GM23248 (cell line): ENCODE measurements around the gene BAHCC1. TPM values are rescaled to one million over a fixed set of nuclear protein-coding genes. Genes with fewer than 3 reads are reported as not detected.
A peak's percentile ranks its signal among the peaks of the same experiment; 100 is the strongest.

Source experiments
- DNase-seq: peaks from one replicate; pipeline ENCODE4 v3.0.0-alpha.2; 2015
- H2AFZ ChIP-seq: fragments of 200-600 bp; sonication (generic); 2 replicates; pipeline ENCODE4 v1.6.1; 2016; ENCODE audit warnings: antibody characterized with exemption
- H3F3A ChIP-seq: fragments of 200-600 bp; sonication (generic); 2 replicates; pipeline ENCODE4 v1.6.1; 2016; ENCODE audit warnings: mild to moderate bottlenecking, antibody characterized with exemption, mixed run types; ENCODE audit not compliant: insufficient read depth
- H3K27ac ChIP-seq: fragments of 200-600 bp; sonication (generic); 2 replicates; pipeline ENCODE4 v1.5.1; 2016; ENCODE audit warnings: mild to moderate bottlenecking
- H3K27me3 ChIP-seq: fragments of 200-600 bp; sonication (generic); replicated peaks from 2 replicates; pipeline ENCODE4 v1.6.1; 2016; ENCODE audit warnings: mild to moderate bottlenecking; ENCODE audit not compliant: insufficient read depth
- H3K36me3 ChIP-seq: fragments of 200-600 bp; sonication (generic); 2 replicates; pipeline ENCODE4 v1.6.1; 2016; ENCODE audit warnings: low read depth, mild to moderate bottlenecking
- H3K4me1 ChIP-seq: fragments of 200-600 bp; sonication (generic); 2 replicates; pipeline ENCODE4 v1.6.1; 2016; ENCODE audit warnings: mild to moderate bottlenecking; ENCODE audit not compliant: insufficient read depth
- H3K4me2 ChIP-seq: fragments of 200-600 bp; sonication (generic); one replicate; pipeline ENCODE4 v1.6.1; 2016; ENCODE audit warnings: mild to moderate bottlenecking; ENCODE audit not compliant: unreplicated experiment
- H3K4me3 ChIP-seq: fragments of 200-600 bp; sonication (generic); 2 replicates; pipeline ENCODE4 v1.5.1; 2016; ENCODE audit warnings: mild to moderate bottlenecking
- H3K79me2 ChIP-seq: fragments of 200-600 bp; sonication (generic); 2 replicates; pipeline ENCODE4 v1.6.1; 2016; ENCODE audit warnings: mild to moderate bottlenecking; ENCODE audit not compliant: insufficient read depth
- H3K9ac ChIP-seq: fragments of 200-600 bp; sonication (generic); 2 replicates; pipeline ENCODE4 v1.6.1; 2016; ENCODE audit warnings: mild to moderate bottlenecking
- H3K9me2 ChIP-seq: fragments of 200-600 bp; sonication (generic); 2 replicates; pipeline ENCODE4 v1.6.1; 2016; ENCODE audit warnings: mixed run types, mild to moderate bottlenecking, moderate library complexity; ENCODE audit not compliant: insufficient read depth
- H3K9me3 ChIP-seq: fragments of 200-600 bp; sonication (generic); one replicate; pipeline ENCODE4 v1.6.1; 2017; ENCODE audit warnings: low read depth
- H4K20me1 ChIP-seq: fragments of 200-600 bp; sonication (generic); 2 replicates; pipeline ENCODE4 v1.6.0; 2016; ENCODE audit not compliant: insufficient read depth
- EZH2 ChIP-seq: fragments of 200-600 bp; sonication (generic); IDR thresholded peaks from 2 replicates; pipeline ENCODE4 v1.6.1; 2018; ENCODE audit warnings: antibody characterized with exemption, mild to moderate bottlenecking; ENCODE audit not compliant: insufficient read depth, poor library complexity, severe bottlenecking
- EZH2phosphoT487 ChIP-seq: fragments of 200-600 bp; sonication (generic); IDR thresholded peaks from 2 replicates; pipeline ENCODE4 v1.6.1; 2018; ENCODE audit warnings: antibody characterized with exemption, moderate library complexity, mild to moderate bottlenecking, low read depth; ENCODE audit not compliant: insufficient read depth
- WGBS, 2 experiments: methylation state at CpG; one replicate each; pipeline ENCODE4 v1.1.6; 2015 to 2017; ENCODE audit warnings: low lambda C conversion rate in 2 of 2, low coverage in 1 of 2; ENCODE audit errors: missing lambda C conversion rate in 2 of 2; 5-methylcytosine and 5-hydroxymethylcytosine counted together
- in situ Hi-C: fragments of 300-500 bp; cut with MboI; formaldehyde crosslinking; loops from 2 replicates; pipeline ENCODE4 v1.15.0; 2020
- polyA plus RNA-seq: library from polyadenylated mRNA; unstranded; fragments of >200 nt; fragmentation: Nextera tagmentation; extraction: Ambion mirVana; gene quantifications from 2 replicates; pipeline ENCODE4 v1.2.1, GENCODE V29; 2016
- total RNA-seq: library from RNA; depleted of rRNA; stranded (reverse); fragments of >200 nt; shearing (Covaris generic); gene quantifications from 2 replicates; pipeline ENCODE4 v1.2.3, GENCODE V29; 2014

BAHCC1 gene
- total and polyA plus RNA-seq, 2 experiments from 2014 or later = 1.3 to 3.0 TPM

DNA sequence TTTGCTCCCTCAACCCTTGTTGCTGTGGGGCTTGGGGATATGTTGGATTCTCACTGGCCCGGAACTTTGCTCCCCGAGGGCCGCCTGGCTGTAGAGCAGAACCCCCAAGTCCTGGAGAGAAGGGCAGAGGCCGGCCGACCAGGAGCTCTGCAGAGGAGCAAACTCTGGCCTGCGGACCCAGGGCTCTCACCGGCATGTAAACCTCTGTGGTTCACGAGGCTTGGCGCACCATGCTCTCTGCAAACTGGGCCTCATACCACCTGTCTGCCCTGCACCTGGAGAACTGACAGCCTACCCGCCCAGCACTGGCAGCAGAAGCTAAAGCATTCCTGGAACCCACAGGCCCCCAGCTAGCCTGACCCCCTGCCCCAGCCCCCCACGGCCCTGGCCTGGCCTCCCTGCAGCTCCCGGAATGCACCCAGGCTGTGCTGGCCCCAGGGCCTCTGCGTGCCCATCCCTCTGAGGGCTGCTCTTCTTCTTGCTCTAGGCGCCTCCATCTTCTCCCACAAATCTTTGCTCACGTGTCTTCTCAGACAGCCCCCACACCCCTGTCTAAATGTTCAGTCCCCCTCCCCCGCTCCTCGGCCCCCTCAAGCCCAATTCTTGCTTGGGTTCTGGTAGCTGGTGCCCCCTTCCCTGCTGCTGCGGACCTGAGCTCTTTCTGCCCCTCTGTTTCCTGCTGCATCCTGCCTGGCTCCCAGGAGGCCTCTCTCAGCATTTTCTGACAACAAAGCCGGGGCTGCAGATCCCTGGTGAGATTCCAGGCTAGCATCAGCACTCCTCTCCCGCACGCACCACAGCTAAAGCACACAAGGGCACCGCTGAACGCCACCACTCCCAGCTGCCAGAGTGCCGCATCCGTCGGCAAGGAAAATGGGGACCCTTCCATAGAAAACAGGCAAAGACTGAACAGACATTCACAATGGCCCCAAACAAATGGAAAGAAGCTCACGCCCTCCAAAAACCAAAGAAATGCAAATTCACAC lies 94.0 kb downstream of the BAHCC1 start:
- H4K20me1 ChIP-seq = no peaks in the 10 kb centered on the region
- H3K9me2 ChIP-seq = no peaks in the 10 kb centered on the region
- in situ Hi-C loops = no loop called here
- H3K4me1 ChIP-seq = no peaks in the 10 kb centered on the region
- H3K9ac ChIP-seq = no peak overlapping the region
- H3K27me3 ChIP-seq = 0 out of 2 replicates have a peak, but pooled peaks cover 7% of the 10 kb centered on the region
- H3K4me3 ChIP-seq = no peak overlapping the region
- no peaks in the 10 kb centered on the region for H3K79me2 ChIP-seq
- no peaks in the 10 kb centered on the region for H3K36me3 ChIP-seq
- TF ChIP-seq EZH2phosphoT487 (no peak), EZH2 (no peak)
- peak overlapping the region; percentile 76 for H3K4me2 ChIP-seq
- no peak overlapping the region for H2AFZ ChIP-seq
- no peaks in the 10 kb centered on the region; the same call in 1 of the 2 replicates for H3F3A ChIP-seq
- DNase-seq = no peak
- 80 to 82% methylated on average over 22 to 27 of the region's 27 CpGs for WGBS, 2 experiments
- no peak overlapping the region for H3K27ac ChIP-seq
- H3K9me3 ChIP-seq = no peaks in the 10 kb centered on the region

DNA sequence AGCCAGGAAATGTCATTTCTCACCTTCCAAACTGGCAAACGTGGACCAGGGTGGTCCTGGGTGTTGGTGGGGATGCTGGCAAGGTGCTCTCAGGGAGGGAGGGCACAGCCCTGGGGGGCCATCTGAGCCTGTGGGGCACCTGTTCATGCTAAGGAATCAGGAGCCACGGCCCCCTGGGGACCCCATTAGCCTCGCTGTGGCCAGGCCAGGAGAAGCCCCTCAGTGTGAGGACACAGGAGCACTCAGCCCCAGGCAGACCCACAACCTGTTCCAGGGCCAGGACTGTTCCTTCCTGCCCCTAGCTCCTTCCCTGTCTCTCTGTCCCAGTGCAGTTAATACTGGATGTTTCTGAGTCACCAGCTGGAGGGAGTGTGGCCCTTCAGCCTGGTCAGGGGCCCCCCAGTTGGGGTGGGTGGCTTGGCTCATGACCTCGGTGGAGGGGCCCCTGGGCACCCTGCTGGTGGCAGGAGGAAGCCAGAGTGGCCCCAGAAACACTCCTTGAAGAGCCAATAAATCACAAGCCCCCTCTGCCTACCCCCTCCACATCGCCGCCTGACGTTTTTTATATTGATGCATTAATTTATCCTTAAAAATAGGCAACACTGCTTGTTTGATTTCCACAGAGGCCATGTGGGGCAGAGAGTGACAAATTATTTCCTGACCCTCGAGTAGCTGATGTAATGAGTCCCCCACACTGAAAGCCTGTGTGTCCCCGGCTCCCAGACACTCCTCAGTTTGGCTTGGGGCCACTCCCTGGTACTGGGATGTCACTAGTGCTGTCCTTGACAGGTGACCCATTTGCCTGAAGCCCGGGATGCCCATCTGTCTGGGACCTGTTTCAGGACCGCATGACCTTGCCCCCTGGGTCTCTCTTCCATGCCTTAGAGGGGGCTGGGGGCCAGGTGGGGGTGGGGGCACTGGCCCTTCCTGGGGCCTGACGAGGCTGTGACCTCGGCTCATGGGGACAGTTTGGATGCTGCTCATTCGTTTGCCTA lies 95.0 kb downstream of the BAHCC1 start:
- Histone ChIP-seq H3K27ac (no peak overlapping the region), H3K79me2 (no peaks in the 10 kb centered on the region), H3K4me2 (no peak overlapping the region), H3F3A (no peaks in the 10 kb centered on the region; the same call in 1 of the 2 replicates), H3K4me1 (no peaks in the 10 kb centered on the region), H3K27me3 (0 out of 2 replicates have a peak, but pooled peaks cover 7% of the 10 kb centered on the region), H3K4me3 (no peak overlapping the region), H3K9ac (no peak overlapping the region), H3K36me3 (no peaks in the 10 kb centered on the region), H4K20me1 (no peaks in the 10 kb centered on the region), H3K9me3 (no peaks in the 10 kb centered on the region), H3K9me2 (no peaks in the 10 kb centered on the region), H2AFZ (no peak overlapping the region)
- DNase-seq = no peak
- TF ChIP-seq EZH2phosphoT487 (no peak), EZH2 (no peak)
- 42 to 45% methylated on average over 13 to 14 of the region's 14 CpGs for WGBS, 2 experiments
- in situ Hi-C loops = no loop called here

DNA sequence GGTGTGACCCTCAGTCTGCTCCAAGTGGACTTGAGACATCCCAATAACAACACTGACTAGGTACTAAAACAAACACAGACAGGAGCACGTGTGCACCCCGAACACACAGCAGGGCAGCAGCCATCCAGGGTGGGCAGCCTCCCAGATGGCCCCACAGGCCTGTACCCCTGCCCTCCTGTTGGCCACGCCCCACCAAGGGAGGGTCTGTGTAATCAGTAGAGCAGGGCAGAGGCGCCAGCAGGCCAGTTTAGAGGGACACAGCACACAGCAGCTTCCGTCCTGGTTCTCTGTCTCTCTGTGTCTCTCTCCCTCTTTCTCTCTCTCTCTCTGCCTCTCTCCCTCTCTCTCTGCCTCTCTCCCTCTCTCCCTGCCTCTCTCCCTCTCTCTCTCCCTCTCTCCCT lies 95.9 kb downstream of the BAHCC1 start:
- WGBS, 2 experiments = 19 to 45% methylated on average over 4 to 5 of the region's 5 CpGs

DNA sequence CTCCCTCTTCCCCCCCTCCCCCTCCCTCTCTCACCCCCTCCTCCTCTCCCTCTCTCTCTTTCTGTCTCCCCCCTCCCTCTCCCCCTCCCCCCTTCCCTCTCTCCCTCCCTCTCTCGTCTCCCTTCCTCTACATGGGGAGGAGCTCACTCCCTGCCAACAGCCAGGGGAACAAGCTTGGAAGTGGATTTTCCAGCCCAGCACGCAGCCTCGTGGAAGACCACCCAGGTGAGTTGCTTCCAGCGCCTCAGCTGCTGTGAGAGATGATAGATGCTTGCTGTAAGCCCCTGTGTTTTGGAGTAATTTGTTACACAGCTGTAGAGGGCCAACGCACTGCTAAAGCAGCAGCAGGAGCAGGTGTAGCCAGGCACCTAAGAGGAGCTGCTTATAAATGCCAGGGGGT lies 96.5 kb downstream of the BAHCC1 start:
- Histone ChIP-seq H2AFZ (no peak overlapping the region), H3K4me1 (no peaks in the 10 kb centered on the region), H3K27ac (no peak overlapping the region), H3F3A (no peaks in the 10 kb centered on the region), H3K4me2 (no peak overlapping the region), H4K20me1 (no peaks in the 10 kb centered on the region), H3K27me3 (peaks cover 7% of the 10 kb centered on the region; the same call in 1 of the 2 replicates), H3K4me3 (no peak overlapping the region), H3K36me3 (no peaks in the 10 kb centered on the region), H3K79me2 (no peaks in the 10 kb centered on the region), H3K9me2 (no peaks in the 10 kb centered on the region), H3K9ac (no peak overlapping the region), H3K9me3 (no peaks in the 10 kb centered on the region)
- in situ Hi-C loops = no loop called here
- WGBS, 2 experiments = 1 to 15% methylated on average over 5 of the region's 5 CpGs
- no peak for DNase-seq
- TF ChIP-seq EZH2phosphoT487 = no peak
- TF ChIP-seq EZH2 = no peak

More for the DNA sequence above, 95.9 kb downstream of the BAHCC1 start:
- no peak overlapping the region for H2AFZ ChIP-seq
- no peaks in the 10 kb centered on the region; the same call in 1 of the 2 replicates for H3F3A ChIP-seq
- 0 out of 2 replicates have a peak, but pooled peaks cover 7% of the 10 kb centered on the region for H3K27me3 ChIP-seq
- no peaks in the 10 kb centered on the region for H3K9me2 ChIP-seq
- H3K9ac ChIP-seq = no peak overlapping the region
- no peak overlapping the region for H3K27ac ChIP-seq
- H3K4me1 ChIP-seq = no peaks in the 10 kb centered on the region
- no peaks in the 10 kb centered on the region for H3K9me3 ChIP-seq
- no peak overlapping the region for H3K4me2 ChIP-seq
- no peak overlapping the region for H3K4me3 ChIP-seq
- H3K79me2 ChIP-seq = no peaks in the 10 kb centered on the region
- no peaks in the 10 kb centered on the region for H3K36me3 ChIP-seq
- TF ChIP-seq EZH2 (no peak), EZH2phosphoT487 (no peak)
- no peak for DNase-seq
- in situ Hi-C loops = no loop called here
- H4K20me1 ChIP-seq = no peaks in the 10 kb centered on the region
